Liver (tissue), 9 donors: ENCODE results near the gene ZNF543. TPM values are rescaled to one million over a fixed set of nuclear protein-coding genes. Genes with fewer than 3 reads are reported as not detected.

Source experiments
- DNase-seq: peaks from one replicate; pipeline ENCODE4 v3.0.0-alpha.2; 2017; ENCODE audit warnings: low spot score
- H3K27ac ChIP-seq, 2 donors: one replicate each; pipeline ENCODE4 v1.7.0; 2013; ENCODE audit warnings: inconsistent platforms in 2 of 2, low read length in 2 of 2, control low read depth in 1 of 2, low read depth in 1 of 2, mild to moderate bottlenecking in 1 of 2
- H3K27me3 ChIP-seq, 4 donors: one replicate each; pipeline versions ENCODE4 v1.6.1 to v1.7.0; 2013; ENCODE audit warnings: low read length in 3 of 4, inconsistent platforms in 1 of 4, mild to moderate bottlenecking in 1 of 4, moderate library complexity in 1 of 4; ENCODE audit not compliant: control insufficient read depth in 4 of 4, insufficient read depth in 4 of 4
- H3K36me3 ChIP-seq, 4 donors: one replicate each; pipeline versions ENCODE4 v1.6.1 to v1.7.0; 2013; ENCODE audit warnings: low read length in 3 of 4, mild to moderate bottlenecking in 3 of 4, low read depth in 1 of 4, moderate library complexity in 1 of 4; ENCODE audit not compliant: control insufficient read depth in 4 of 4, insufficient read depth in 3 of 4
- H3K4me1 ChIP-seq, 4 donors: one replicate each; pipeline versions ENCODE4 v1.6.1 to v1.7.0; 2013; ENCODE audit warnings: low read length in 3 of 4, mild to moderate bottlenecking in 3 of 4, moderate library complexity in 1 of 4; ENCODE audit not compliant: control insufficient read depth in 4 of 4, insufficient read depth in 4 of 4
- H3K4me3 ChIP-seq, 3 donors: one replicate each; pipeline versions ENCODE4 v1.6.1 to v1.7.0; 2013; ENCODE audit warnings: low read length in 3 of 3, control low read depth in 1 of 3, low read depth in 1 of 3, mild to moderate bottlenecking in 1 of 3
- H3K9ac ChIP-seq, 2 donors: one replicate each; pipeline ENCODE4 v1.7.0; 2013; ENCODE audit warnings: low read length in 2 of 2, mild to moderate bottlenecking in 2 of 2, moderate library complexity in 2 of 2, control low read depth in 1 of 2, low read depth in 1 of 2
- H3K9me3 ChIP-seq, 4 donors: one replicate each; pipeline versions ENCODE4 v1.6.1 to v1.7.0; 2013; ENCODE audit warnings: low read length in 3 of 4; ENCODE audit not compliant: control insufficient read depth in 4 of 4
- EGR1 ChIP-seq, 2 donors: IDR thresholded peaks; 2 replicates each; pipeline ENCODE4 v1.6.1; 2016 to 2018; ENCODE audit warnings: antibody characterized with exemption in 2 of 2, low read depth in 2 of 2
- FOXA1 ChIP-seq: IDR thresholded peaks from 2 replicates; pipeline ENCODE4 v1.6.1; 2016; ENCODE audit warnings: antibody characterized with exemption
- GABPA ChIP-seq, 2 donors: IDR thresholded peaks in 1 of 2; conservative IDR thresholded peaks in 1 of 2; 2 replicates each; pipeline ENCODE4 v1.6.1; 2016; ENCODE audit warnings: antibody characterized with exemption in 2 of 2, mild to moderate bottlenecking in 1 of 2, moderate library complexity in 1 of 2
- HNF4A ChIP-seq, 2 donors: conservative IDR thresholded peaks; 2 replicates each; pipeline ENCODE4 v1.6.1; 2016; ENCODE audit warnings: antibody characterized with exemption in 2 of 2, mild to moderate bottlenecking in 2 of 2
- HNF4G ChIP-seq: IDR thresholded peaks from 2 replicates; pipeline ENCODE4 v1.6.1; 2016; ENCODE audit warnings: antibody characterized with exemption
- NR2F2 ChIP-seq: IDR thresholded peaks from 2 replicates; pipeline ENCODE4 v1.6.1; 2016; ENCODE audit warnings: antibody characterized with exemption
- RAD21 ChIP-seq, 2 donors: IDR thresholded peaks; 2 replicates each; pipeline ENCODE4 v1.6.1; 2016; ENCODE audit warnings: antibody characterized with exemption in 2 of 2, mild to moderate bottlenecking in 2 of 2
- RXRA ChIP-seq, 2 donors: IDR thresholded peaks; 2 replicates each; pipeline ENCODE4 v1.6.1; 2017 to 2018; ENCODE audit warnings: antibody characterized with exemption in 2 of 2, mild to moderate bottlenecking in 1 of 2
- SP1 ChIP-seq: IDR thresholded peaks from 2 replicates; pipeline ENCODE4 v1.6.1; 2018; ENCODE audit warnings: antibody characterized with exemption, mild to moderate bottlenecking
- TAF1 ChIP-seq: conservative IDR thresholded peaks from 2 replicates; pipeline ENCODE4 v1.6.1; 2016; ENCODE audit warnings: antibody characterized with exemption, mild to moderate bottlenecking
- YY1 ChIP-seq: IDR thresholded peaks from 2 replicates; pipeline ENCODE4 v1.6.1; 2016; ENCODE audit warnings: antibody characterized with exemption, mild to moderate bottlenecking
- ZBTB33 ChIP-seq: IDR thresholded peaks from 2 replicates; pipeline ENCODE4 v1.6.1; 2016; ENCODE audit warnings: antibody characterized with exemption
- WGBS: extraction: QIAGEN DNeasy Blood & Tissue Kit; methylation state at CpG from one replicate; pipeline ENCODE4 v1.1.7; 2013; 5-methylcytosine and 5-hydroxymethylcytosine counted together
- polyA plus RNA-seq, 2 donors: library from polyadenylated mRNA; stranded (reverse) in 1 of 2; unstranded in 1 of 2; fragments of 200-250 nt in 1 of 2; fragments of >200 nt in 1 of 2; fragmentation: Nextera tagmentation in 1 of 2; extraction: Ambion mirVana in 1 of 2; gene quantifications; one replicate each; pipeline versions ENCODE4 v1.2.1 to v1.2.3, GENCODE V29; 2013 to 2015
- total RNA-seq, 2 donors: library from RNA; depleted of rRNA; stranded (reverse); fragments of >200 nt; gene quantifications; one replicate each; pipeline ENCODE4 v1.2.3, GENCODE V29; 2014
- TF ChIP-seq, protein P1 (sequence below): IDR thresholded peaks from 2 replicates; pipeline ENCODE4 v1.6.1; 2016; ENCODE audit warnings: antibody characterized with exemption
- TF ChIP-seq, protein P2 (sequence below): IDR thresholded peaks from 2 replicates; pipeline ENCODE4 v1.6.1; 2016; ENCODE audit warnings: antibody characterized with exemption
- TF ChIP-seq, protein P3 (sequence below): fragments of 150-350 bp; IDR thresholded peaks from 2 replicates; pipeline ENCODE4 v1.5.1; 2017; ENCODE audit warnings: improper control_type of control experiment, low read depth, low read length; ENCODE audit not compliant: missing input control
- donor health status: healthy.
- donor health status: healthy.
- donor health status: healthy.
- donor health status: healthy.
- donor health status: healthy.

ZNF543 gene
- total and polyA plus RNA-seq, 4 donors, result 0.38 to 8.4 (median 2.2) TPM

DNA sequence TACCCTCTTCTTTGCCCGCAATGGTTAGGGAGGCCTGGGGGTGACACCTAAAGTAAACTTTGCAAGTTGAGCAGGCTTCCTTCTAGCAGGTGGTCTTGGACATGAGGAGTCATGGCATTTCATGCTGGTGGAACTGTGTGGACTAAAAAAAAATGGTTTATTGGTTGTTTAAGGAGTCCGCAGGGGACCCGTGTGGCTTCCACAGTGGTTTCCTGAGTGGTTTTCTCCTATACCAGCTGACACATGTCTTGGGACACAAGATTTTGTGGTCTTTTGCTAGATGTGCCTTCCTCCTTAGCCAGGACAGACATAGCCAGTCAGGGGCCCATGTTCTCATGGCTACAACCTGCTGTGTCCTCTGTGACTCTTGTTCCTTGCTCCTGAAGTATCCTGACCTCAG is 1.5 kb downstream of the ZNF543 start (continued):
- no peak for TF ChIP-seq ZBTB33
- TF ChIP-seq GABPA (IDR thresholded peaks at IDR 0.05 in 1 of 2, conservative IDR thresholded peaks at IDR 0.05 in 1 of 2), result no peak
- TF ChIP-seq, protein P1, sequence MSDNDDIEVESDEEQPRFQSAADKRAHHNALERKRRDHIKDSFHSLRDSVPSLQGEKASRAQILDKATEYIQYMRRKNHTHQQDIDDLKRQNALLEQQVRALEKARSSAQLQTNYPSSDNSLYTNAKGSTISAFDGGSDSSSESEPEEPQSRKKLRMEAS, result no peak
- TF ChIP-seq, protein P2, sequence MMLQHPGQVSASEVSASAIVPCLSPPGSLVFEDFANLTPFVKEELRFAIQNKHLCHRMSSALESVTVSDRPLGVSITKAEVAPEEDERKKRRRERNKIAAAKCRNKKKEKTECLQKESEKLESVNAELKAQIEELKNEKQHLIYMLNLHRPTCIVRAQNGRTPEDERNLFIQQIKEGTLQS, result no peak
- TF ChIP-seq FOXA1, result no peak
- TF ChIP-seq SP1, result no peak
- TF ChIP-seq RXRA (IDR thresholded peaks at IDR 0.05), result no peak

DNA sequence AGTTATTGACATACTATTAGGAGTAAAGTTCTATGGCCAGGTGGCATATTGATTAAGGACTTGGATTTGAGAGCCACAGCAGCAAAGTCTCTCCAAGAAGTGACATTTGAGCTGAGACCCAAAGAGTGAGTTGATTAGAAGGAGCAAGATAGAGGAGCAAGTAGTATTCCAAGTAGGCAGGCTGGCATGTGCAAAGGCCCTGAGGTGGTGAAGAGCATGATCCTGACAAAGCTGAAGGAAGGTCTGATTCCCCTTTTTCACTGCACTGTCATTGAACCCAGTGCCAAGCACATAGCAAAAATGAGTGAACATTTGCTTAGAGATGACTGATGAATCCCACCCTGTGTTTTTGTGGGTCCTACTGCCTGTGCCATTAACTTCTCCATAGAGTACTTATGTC is 4.7 kb downstream of the ZNF543 start:
- no peak overlapping the region for H3K27ac ChIP-seq
- no peaks in the 10 kb centered on the region for H3K27me3 ChIP-seq
- peaks cover 23 to 48% (median 41%) of the 10 kb centered on the region in 4 donors for H3K9me3 ChIP-seq
- peak overlapping the region in 1 of 3 donors; percentile 41 for H3K4me3 ChIP-seq
- H3K9ac ChIP-seq, result no peak overlapping the region
- no peak for DNase-seq
- H3K4me1 ChIP-seq, result peaks cover 2 to 16% (median 12%) of the 10 kb centered on the region in 4 donors
- TF ChIP-seq YY1 (no peak), ZBTB33 (no peak), EGR1 (IDR thresholded peaks at IDR 0.05; ENCODE audit: low read depth in 2 of 2) (no peak), GABPA (IDR thresholded peaks at IDR 0.05 in 1 of 2, conservative IDR thresholded peaks at IDR 0.05 in 1 of 2) (no peak), HNF4A (conservative IDR thresholded peaks at IDR 0.05) (no peak), TAF1 (no peak), SP1 (no peak), HNF4G (no peak), NR2F2 (no peak)
- H3K36me3 ChIP-seq, result peaks cover 20 to 61% (median 55%) of the 10 kb centered on the region in 4 donors

- Histone ChIP-seq H3K4me3 (peak overlapping the region in 2 of 3 donors; percentile 39 to 73), H3K36me3 (peaks cover 22 to 61% (median 55%) of the 10 kb centered on the region in 4 donors), H3K27ac (no peak overlapping the region), H3K9me3 (peaks cover 25 to 43% (median 33%) of the 10 kb centered on the region in 4 donors), H3K9ac (no peak overlapping the region), H3K27me3 (no peaks in the 10 kb centered on the region), H3K4me1 (no peaks in the 10 kb centered on the region)
- DNase-seq, result no peak
- 98% methylated on average over 8 of the region's 8 CpGs for WGBS
- TF ChIP-seq RAD21 (IDR thresholded peaks at IDR 0.05), result no peak
- TF ChIP-seq NR2F2, result no peak
- no peak for TF ChIP-seq EGR1 (IDR thresholded peaks at IDR 0.05; ENCODE audit: low read depth in 2 of 2)
- TF ChIP-seq ZBTB33, result no peak
- no peak for TF ChIP-seq FOXA1
- TF ChIP-seq GABPA (IDR thresholded peaks at IDR 0.05 in 1 of 2, conservative IDR thresholded peaks at IDR 0.05 in 1 of 2), result no peak
- no peak for TF ChIP-seq RXRA (IDR thresholded peaks at IDR 0.05)
- TF ChIP-seq, protein P3, sequence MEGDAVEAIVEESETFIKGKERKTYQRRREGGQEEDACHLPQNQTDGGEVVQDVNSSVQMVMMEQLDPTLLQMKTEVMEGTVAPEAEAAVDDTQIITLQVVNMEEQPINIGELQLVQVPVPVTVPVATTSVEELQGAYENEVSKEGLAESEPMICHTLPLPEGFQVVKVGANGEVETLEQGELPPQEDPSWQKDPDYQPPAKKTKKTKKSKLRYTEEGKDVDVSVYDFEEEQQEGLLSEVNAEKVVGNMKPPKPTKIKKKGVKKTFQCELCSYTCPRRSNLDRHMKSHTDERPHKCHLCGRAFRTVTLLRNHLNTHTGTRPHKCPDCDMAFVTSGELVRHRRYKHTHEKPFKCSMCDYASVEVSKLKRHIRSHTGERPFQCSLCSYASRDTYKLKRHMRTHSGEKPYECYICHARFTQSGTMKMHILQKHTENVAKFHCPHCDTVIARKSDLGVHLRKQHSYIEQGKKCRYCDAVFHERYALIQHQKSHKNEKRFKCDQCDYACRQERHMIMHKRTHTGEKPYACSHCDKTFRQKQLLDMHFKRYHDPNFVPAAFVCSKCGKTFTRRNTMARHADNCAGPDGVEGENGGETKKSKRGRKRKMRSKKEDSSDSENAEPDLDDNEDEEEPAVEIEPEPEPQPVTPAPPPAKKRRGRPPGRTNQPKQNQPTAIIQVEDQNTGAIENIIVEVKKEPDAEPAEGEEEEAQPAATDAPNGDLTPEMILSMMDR, result no peak
- no peak for TF ChIP-seq SP1
- TF ChIP-seq YY1, result no peak
- TF ChIP-seq TAF1, result no peak
- TF ChIP-seq, protein P1, result no peak
- TF ChIP-seq, protein P2, result no peak
- no peak for TF ChIP-seq HNF4A (conservative IDR thresholded peaks at IDR 0.05)
These were observed 7.7 kb downstream of the ZNF543 start for GRCh38 chr19:57327993-57328392.
